KOPT-K1 (cell line): ENCODE measurements around the gene LHFPL3.
A peak's percentile ranks its signal among the peaks of the same experiment; 100 is the strongest.

Experiments used
- H3K27ac ChIP-seq: fragments of 200-600 bp; sonication (generic); 2 replicates; pipeline ENCODE4 v1.5.1; 2016; ENCODE audit warnings: antibody characterized with exemption, mild to moderate bottlenecking, low read depth, low read length; ENCODE audit not compliant: poor library complexity, severe bottlenecking
- H3K36me3 ChIP-seq: fragments of 200-600 bp; sonication (generic); 2 replicates; pipeline ENCODE4 v1.5.1; 2017; ENCODE audit warnings: antibody characterized with exemption, mild to moderate bottlenecking, low read length, moderate library complexity; ENCODE audit not compliant: insufficient read depth
- H3K9me3 ChIP-seq: fragments of 200-600 bp; sonication (generic); 2 replicates; pipeline ENCODE4 v1.5.1; 2017; ENCODE audit warnings: antibody characterized with exemption, low read length, mild to moderate bottlenecking; ENCODE audit not compliant: insufficient read depth, poor library complexity, severe bottlenecking

Gene LHFPL3

DNA sequence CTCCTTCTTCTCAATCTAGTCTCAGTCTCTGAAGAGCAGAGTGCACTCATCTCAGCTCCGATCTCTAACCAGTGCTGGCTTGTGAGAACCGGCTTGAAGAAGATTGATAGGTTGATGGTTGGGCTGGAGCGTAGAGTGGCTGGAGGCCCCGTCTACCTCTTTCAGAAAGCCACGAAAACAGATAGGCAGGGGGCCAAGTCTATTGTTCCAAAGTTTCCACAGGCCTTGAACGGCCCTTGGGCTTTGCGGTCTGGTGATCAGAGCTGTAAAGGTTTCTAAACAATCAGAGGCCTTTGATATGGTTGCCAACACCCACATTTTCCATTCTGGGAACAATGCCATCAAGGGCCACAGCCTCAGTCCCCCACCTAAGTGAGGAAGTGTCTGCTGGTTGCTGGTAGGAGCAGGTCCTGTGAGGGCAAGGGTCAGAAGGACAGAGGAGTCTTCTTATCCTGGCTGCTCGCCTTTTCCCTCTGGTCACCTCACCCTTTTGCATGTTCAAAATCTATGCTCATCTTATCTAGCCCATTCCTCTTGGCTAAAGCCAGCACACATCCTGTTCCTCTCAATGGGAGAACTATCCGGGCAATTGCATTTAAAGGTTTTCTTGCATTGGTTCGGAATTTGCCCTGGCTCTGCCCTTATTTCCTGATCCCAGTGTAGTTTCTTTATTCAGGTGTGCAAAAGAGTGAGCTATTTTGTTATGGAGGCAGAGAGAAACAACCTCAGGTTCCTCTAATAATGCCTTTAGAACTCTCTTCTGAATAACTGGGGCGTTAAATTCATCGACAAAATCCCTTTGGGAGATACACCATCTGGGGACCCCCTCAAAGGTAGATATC is 615.3 kb downstream of the LHFPL3 start:
- H3K27ac ChIP-seq, result peak overlapping the region; percentile 77
- no peaks in the 10 kb centered on the region for H3K9me3 ChIP-seq
- no peaks in the 10 kb centered on the region for H3K36me3 ChIP-seq

- H3K36me3 ChIP-seq, result no peaks in the 10 kb centered on the region
- peak overlapping the region; percentile 77 for H3K27ac ChIP-seq
- no peaks in the 10 kb centered on the region for H3K9me3 ChIP-seq
Measured at GRCh38 chr7:104945599-104945956, 617.2 kb downstream of the LHFPL3 start.

DNA sequence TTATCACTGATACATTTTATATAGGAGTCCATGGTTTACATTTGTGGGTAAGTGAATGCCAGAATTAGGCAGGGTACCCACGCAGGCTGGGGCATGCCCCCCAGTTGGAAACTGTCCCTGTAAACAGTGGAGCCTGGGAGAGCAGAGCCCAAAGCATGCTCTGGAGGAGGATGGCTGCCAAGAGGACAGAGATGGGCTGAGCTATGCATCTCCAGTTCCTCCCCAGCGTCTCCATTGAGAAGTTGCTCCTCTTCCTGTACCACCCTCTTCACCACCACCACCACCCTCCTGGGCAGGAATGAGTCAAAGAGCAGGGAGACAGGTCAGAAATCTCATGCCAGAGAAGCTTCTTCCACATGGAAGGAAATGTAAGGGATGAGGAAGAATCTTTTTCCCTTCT is 617.9 kb downstream of the LHFPL3 start:
- H3K27ac ChIP-seq, result no peak overlapping the region
- no peaks in the 10 kb centered on the region for H3K36me3 ChIP-seq
- H3K9me3 ChIP-seq, result no peaks in the 10 kb centered on the region

- H3K36me3 ChIP-seq, result no peaks in the 10 kb centered on the region
- H3K9me3 ChIP-seq, result no peaks in the 10 kb centered on the region
- H3K27ac ChIP-seq, result no peak overlapping the region
Measured at GRCh38 chr7:104950006-104950405, 621.6 kb downstream of the LHFPL3 start.

GRCh38 chr7:104950754-104951153 is 622.4 kb downstream of the LHFPL3 start:
- H3K27ac ChIP-seq, result no peak overlapping the region
- no peaks in the 10 kb centered on the region for H3K9me3 ChIP-seq
- H3K36me3 ChIP-seq, result no peaks in the 10 kb centered on the region

DNA sequence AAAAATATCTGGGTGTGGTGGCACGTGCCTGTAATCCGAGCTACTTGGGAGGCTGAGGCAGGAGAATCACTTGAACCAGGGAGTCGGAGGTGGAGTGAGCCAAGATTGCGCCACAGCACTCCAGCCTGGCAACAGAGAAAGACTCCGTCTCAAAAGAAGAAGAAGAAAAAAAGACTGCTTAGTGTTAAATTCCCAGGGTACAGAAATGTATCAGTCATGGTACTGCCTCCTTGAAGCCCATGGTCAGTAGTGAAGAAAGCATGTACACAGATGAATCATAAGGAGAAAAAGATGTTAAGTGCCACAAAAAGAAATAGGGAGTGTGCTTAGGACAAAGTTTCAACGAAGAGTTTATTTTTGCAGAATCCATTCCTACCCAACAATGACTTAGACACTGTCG is 623.1 kb downstream of the LHFPL3 start:
- no peak overlapping the region for H3K27ac ChIP-seq
- H3K36me3 ChIP-seq, result no peaks in the 10 kb centered on the region
- H3K9me3 ChIP-seq, result no peaks in the 10 kb centered on the region

GRCh38 chr7:104955276-104955675 is 626.9 kb downstream of the LHFPL3 start:
- H3K27ac ChIP-seq, result no peak overlapping the region

More at GRCh38 chr7:104955276-104955675, 626.9 kb downstream of the LHFPL3 start:
- no peaks in the 10 kb centered on the region for H3K36me3 ChIP-seq
- H3K9me3 ChIP-seq, result no peaks in the 10 kb centered on the region
